NCI-H2107 treated with DMSO at 0.1 percent for 48 hours (cell line): ENCODE results near the gene ALOX15.
"Not testable (repeated sequence)": the region's sequence is repeated elsewhere in the genome, so short reads cannot be mapped to it uniquely, and the experiment has no call there.

Experiments used
- DNase-seq: peaks from one replicate; lab custom pipeline; 2025; ENCODE audit not compliant: unreplicated experiment; lab: John Stamatoyannopoulos, UW

ALOX15 gene

GRCh38 chr17:4620531-4621101 lies 20.9 kb downstream of the ALOX15 start:
- no peak for DNase-seq

DNA sequence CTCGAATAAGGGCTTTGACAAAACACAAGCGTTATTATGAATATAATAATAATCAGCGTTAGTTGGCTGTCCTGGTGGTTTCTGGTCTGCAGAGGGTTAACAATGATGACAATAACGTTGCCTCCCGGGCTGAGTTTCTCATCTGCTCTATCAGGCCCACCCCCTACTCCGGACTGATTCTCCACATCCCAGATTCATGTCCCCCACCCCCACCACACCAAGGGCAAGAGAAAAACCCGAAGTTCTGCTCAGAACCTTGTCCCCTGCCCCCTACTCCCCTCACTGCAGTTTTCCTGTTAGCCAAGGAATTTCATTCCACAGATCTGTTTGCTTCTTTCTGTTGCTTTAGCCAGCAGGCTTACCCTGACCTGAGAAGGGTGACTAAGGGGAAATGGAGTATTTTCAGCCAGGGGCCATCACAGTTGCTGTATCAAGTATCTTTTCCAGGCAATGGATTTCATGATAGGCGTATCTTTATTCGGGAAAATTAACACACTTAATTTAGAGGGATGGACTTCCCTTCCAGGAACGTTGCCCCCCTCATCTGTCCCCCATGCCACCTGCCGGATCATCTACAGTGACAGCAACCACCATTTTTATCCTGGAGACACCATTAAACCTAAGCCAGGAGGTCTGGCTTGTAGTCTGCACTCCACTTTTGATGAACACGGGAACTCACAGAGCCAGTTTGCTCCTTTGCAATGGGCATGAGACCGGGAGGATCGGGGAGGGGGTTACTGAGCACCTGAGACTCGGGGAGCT lies 23.7 kb downstream of the ALOX15 start:
- no peak for DNase-seq

DNA sequence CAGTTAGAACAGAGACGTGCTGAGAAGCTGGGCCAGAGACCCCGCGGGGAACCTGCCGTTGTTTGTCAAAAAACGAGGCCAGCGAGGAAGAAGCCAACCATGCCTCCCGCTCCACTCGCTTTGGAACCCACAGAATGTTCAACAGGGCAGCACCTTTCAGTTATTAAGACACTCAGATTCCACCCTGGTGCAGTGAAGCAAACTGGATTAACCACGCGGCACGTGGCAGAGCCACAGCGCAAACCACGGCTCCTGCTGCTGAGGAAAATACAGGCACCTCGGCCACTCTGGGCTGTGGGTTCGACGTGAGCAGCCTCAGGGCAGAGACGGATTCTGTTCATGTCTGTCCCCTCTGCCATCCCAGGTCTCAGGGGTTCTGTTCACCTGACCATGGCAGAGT lies 24.4 kb downstream of the ALOX15 start:
- no peak for DNase-seq

DNA sequence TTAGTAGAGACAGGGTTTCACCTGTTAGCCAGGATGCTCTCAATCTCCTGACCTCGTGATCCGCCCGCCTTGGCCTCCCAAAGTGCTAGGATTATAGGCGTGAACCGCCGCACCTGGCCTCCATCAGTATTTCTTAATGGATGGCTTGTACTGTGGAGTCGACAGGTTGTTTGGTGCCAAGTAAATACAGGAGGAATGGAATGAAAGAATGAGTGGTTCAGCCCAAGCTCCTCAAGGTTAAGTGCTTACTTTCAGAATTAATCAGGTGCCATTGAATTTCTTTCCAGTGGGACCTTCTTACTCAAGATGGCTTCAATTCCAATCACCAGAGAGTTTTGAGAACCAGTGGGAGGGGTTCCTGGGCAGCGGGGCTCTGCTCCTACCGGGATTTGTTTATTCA lies 25.0 kb downstream of the ALOX15 start:
- no peak for DNase-seq

DNA sequence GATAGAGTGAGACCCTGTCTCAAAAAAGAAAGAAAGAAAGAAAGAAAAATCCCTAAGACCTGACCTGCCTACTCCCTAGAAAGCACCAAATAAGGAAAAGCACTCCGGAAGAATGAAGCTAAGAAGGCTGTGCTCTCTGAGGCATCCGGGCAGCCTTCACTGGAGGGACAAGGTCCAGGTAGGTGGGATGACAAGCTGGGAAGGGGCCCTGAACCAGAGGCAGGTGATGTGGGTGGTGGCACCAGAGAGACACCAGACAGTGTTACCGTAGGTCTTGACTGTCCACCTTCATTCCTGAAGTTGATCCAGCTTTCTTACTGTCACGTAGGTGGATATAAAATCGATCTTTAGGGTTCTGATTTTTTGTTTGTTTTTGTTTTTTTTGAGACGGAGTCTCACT lies 30.8 kb downstream of the ALOX15 start:
- no peak for DNase-seq

DNA sequence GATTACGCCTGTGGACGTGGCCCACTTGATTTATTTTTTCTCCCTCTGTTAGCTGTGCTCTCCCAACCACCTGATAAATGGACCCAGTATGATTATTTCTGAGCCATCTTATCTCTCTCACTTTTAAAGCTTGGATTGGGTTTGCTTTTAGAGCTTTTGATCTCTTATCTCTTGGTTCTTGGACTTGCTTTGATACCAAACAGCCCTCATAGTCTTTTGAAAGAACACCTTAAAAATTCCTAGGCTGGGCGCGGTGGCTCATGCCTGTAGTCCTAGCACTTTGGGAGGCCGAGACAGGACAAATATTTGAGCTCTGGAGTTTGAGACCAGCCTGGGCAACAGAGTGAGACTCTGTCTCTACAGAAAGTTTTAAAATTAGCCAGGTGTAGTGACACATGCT lies 31.3 kb downstream of the ALOX15 start:
- no peak for DNase-seq

DNA sequence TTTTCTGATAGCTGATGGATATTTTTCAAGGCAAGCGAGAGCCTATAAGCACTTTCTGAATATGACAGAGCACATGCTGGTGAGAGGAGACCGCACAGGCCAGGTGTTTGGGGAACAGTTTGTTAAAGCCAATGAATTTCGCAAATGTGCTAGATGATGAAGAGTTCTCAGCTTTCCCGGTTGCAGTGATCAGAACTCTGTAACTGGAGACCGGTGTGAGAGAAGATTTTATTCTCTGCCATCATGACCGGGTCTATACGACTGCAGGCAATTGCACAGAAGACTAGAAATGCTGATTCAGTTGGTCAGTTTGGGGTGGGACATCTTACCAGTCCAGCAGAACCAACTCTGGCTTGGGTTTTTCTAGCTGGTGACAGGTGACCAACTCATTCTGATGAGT lies 31.7 kb downstream of the ALOX15 start:
- DNase-seq: peak; percentile 31

- no peak for DNase-seq
Measured at GRCh38 chr17:4607773-4608187, 33.7 kb downstream of the ALOX15 start.

DNA sequence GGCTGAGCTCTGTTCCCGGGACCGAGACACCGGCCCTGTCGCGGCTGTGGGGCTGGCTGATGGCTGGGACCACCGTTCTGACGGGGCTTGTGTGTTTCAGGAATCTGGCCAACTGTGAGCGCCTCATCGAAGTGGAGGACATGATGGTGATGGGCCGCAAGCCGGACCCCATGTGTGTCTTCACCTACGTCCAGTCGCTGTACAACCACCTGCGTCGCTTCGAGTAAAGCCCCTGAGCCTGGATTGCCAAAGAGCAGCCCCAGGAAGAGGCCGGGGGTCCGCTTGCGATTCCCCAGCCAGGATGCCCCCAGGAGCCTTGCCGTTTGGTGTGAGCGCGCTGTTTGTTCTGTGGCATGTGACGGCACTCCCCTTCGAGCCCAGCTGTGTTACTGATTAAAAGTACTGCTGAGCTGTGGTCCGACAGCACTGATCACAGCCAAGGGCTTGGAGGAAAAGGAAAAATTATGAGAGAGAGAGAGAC lies 34.2 kb downstream of the ALOX15 start:
- DNase-seq: no peak

- DNase-seq: no peak
Measured at GRCh38 chr17:4605826-4606225, 35.7 kb downstream of the ALOX15 start.

- not testable (repeated sequence) for DNase-seq
Measured at GRCh38 chr17:4604736-4605135, 36.7 kb downstream of the ALOX15 start.

- peak; percentile 79 for DNase-seq
Measured at GRCh38 chr17:4604111-4604644, 37.3 kb downstream of the ALOX15 start.

DNA sequence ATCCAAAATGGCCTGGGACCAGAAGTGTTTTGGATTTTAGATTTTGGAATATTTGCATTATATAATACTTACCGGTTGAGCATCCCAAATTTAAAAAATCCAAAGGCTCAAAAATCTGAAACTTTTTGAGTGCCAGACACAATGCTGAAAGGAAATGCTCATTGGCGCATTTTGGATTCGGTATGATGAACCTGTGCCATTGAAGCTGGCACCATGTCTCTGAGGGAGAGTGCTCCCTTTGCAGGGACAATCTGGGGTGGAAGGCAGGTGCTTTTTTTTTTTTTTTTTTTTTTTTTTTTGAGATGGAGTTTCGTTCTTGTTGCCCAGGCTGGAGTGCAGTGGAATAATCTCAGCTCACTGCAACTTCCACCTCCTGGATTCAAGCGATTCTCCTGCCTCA lies 39.4 kb downstream of the ALOX15 start:
- no peak for DNase-seq

DNA sequence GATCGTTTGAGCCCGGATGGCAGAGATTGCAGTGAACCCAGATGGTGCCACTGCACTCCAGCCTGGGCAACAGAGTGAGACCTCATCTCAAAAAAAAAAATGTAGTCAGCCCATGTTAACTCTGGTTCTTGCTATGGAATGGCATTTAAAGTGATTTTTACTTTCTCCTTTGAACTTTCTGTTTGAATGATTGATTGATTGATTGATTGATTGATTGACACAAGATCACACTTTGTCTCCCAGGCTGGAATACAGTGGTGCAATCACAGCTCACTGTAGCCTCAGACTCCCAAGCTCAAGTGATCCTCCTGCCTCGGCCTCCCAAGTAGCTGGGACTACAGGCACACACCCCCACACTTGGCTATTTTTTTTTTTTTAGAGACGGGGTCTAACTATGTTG lies 40.2 kb downstream of the ALOX15 start:
- DNase-seq: no peak

GRCh38 chr17:4600563-4600962 lies 40.9 kb downstream of the ALOX15 start:
- no peak for DNase-seq

GRCh38 chr17:4599505-4600281 lies 41.8 kb downstream of the ALOX15 start:
- DNase-seq: peak; percentile 30

DNA sequence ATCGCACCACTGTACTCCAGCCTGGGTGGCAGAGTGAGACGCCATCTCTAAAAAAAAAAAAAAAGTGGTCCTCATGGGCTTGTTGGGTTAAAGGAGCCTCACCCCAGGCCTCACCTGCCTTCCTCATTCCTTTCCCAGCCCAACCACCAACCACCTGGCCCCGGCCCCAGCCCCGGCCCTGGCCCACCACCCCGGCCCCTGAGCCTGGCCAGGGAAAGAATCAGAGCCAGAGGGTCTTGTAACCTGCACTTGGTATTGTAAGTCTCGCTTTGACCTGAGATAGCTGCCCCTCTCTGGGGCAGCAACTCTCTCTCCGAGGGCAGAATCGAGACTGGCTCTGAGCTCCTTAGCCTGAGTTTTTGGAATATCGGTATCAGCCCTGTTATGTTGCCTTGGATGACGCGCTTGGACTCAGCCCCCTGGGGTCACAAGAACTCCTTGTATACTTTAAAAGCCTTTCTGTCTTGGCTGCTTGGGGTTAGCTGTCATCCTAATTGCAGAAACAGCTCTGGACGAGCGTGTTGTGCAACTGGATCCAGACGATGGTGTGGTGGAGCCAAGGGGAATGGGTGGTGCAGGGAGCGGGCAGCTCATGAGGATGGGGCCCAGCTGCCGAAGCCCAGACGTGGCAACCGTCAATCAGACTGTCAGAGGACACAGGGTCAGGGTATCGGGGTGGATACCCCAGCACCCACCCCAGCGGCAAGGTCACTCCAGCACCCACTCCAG lies 42.5 kb downstream of the ALOX15 start:
- DNase-seq: no peak

DNA sequence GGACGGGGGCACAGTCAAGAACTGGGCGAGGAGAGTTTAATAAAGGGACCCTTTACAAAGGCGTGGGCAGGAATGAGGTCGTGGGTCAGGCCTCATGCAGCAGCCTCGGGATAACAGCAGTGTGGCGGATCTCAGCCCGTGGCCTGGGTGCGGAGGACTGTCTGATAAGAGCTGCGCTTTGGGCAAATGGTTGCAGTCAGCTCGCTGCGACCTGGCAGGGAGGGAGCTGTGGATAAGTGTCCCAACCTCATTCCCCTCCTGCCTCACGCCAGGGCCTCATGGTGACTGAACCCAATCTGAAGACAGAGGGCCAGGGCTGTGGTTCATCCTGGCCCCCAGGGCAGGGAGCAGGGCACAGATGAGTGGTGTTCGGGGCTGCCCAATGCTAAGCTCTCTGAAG lies 43.5 kb downstream of the ALOX15 start:
- no peak for DNase-seq

- no peak for DNase-seq
Measured at GRCh38 chr17:4596636-4597380, 44.7 kb downstream of the ALOX15 start.

GRCh38 chr17:4595685-4596342 lies 45.7 kb downstream of the ALOX15 start:
- not testable (repeated sequence) for DNase-seq
